GM21381 (cell line): ENCODE results near the gene WAC.
"Not testable (repeated sequence)": the region's sequence is repeated elsewhere in the genome, so short reads cannot be mapped to it uniquely, and the experiment has no call there.

Experiments used
- ATAC-seq: cut with Tn5 transposase; IDR thresholded peaks from one replicate; pipeline ENCODE4 v1.9.1; 2021; ENCODE audit warnings: mild to moderate bottlenecking, moderate library complexity; ENCODE audit not compliant: unreplicated experiment

Gene WAC

DNA sequence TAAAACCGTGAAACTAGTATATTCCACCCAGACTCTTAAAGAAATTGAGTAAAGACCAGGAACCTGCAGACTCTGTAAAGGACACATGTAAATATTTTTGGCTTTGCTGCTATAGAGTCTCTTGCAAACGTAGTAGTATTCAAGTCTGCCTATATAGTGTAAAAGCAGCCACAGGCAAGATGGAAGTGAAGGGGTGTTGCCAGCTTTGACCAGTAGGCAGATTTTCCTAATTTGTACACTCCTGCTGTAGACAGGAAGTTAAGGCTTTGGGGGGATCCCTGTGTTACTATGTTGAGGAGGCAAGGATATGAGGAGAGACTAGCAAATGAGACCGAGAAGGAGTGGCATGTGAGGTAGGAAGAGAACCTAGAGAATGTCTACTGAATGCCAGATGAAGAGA is 27.7 kb downstream of the WAC start:
- ATAC-seq = no peak

DNA sequence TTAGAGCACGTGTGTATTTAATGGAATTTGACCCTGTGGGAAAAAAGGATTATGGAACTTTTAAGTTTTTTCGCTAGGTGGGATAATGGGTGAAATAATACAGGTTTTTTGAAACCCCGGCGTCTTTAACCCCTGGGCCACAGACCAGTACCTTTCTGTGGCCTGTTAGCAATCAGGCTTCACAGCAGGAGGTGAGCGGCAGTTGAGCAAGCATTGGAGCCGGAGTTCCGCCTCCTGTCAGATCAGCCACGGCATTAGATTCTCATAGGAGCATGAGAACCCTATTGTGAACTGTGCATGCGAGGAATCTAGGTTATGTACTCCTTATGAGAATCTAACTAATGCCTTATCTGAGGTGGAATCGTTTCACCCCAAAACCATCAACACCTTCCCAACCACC is 28.6 kb downstream of the WAC start:
- ATAC-seq = no peak

GRCh38 chr10:28564905-28565304 is 32.0 kb downstream of the WAC start:
- no peak for ATAC-seq

DNA sequence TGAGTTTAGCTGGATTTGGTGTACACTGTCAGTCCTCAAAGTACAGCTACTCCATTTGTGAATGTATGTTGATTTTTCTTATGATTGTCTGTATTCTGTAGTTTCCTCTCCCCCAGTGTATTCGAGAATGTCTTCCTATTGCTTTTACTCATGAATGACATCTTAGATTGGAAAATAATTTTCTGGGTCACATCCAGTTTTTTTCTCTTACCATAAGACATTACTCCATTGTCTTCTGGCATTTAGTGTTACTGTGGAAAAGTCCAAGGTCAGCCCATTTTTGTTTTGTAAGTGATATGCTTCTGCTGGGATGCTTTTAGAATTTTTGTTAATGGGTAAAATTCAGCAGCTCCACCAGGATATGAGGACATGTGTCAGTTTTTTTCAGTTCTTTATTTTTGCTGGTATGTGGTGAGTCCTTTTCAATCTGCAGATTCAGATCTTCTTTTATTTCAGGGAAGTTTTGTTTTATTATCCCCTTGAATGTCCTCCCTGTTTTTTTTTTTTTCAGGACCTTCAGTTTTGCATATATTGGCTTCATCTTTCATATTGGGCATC is 33.6 kb downstream of the WAC start:
- ATAC-seq = no peak

- no peak for ATAC-seq
Observed at GRCh38 chr10:28569506-28570159, 36.7 kb downstream of the WAC start.

GRCh38 chr10:28570598-28570997 is 37.7 kb downstream of the WAC start:
- ATAC-seq = no peak

- no peak for ATAC-seq
Observed at GRCh38 chr10:28571265-28571664, 38.3 kb downstream of the WAC start.

DNA sequence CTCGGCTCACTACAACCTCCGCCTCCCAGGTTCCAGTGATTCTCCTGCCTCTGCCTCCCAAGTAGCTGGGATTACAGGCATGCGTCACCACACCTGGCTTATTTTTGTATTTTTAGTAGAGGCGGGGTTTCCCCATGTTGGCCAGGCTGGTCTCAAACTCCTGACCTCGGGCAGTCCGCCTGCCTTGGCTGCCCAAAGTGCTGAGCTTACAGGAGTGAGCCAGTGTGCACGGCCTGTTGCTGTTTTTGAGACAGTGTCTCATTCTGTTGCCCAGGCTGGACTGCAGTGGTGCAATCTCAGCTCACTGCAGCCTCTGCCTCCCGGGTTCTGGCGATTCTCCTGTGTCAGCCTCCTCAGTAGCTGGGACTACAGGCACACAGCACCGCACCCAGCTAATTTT is 41.3 kb downstream of the WAC start:
- not testable (repeated sequence) for ATAC-seq

GRCh38 chr10:28575852-28576251 is 42.9 kb downstream of the WAC start:
- ATAC-seq = no peak

GRCh38 chr10:28577506-28577905 is 44.6 kb downstream of the WAC start:
- no peak for ATAC-seq

DNA sequence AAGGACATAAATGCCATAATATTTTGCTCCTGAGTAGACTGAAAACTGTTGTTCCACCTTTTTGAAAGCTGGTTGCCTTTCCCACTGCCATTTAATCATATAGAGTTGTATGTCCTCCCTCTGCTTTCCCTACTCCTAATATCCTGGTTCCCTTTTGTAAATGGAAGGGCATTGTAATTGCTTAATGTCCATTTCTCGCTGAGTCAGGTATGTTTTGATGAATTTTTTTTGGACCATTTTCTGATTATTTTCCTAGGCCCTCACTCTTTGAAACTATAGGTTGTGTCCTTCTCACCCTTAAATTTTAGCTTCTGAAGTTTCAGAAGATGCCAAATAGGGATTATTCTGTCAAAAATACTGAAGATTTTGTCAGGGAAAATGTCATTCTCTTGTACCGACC is 45.5 kb downstream of the WAC start:
- ATAC-seq = no peak

DNA sequence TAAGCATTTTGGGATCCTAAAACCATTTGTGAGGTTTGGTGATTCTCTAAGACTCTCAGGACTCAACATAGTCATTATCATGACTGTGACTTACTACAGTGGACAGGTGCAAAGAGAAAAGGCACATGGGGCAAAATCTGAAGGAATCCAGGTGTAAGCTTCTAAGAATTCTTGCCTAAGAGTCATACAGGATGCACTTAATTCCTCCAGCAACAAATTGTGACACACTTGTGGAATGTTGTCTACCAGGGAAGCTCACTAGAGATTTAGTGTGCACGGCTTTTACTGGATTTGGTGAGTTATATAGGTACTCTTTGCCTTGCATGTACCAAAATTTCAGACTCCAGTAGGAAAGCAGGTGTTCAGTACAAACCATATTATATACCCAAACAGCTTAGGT is 47.9 kb downstream of the WAC start:
- no peak for ATAC-seq

- ATAC-seq = no peak
Observed at GRCh38 chr10:28581916-28582315, 49.0 kb downstream of the WAC start.

GRCh38 chr10:28585076-28585475 is 52.2 kb downstream of the WAC start:
- ATAC-seq = no peak

DNA sequence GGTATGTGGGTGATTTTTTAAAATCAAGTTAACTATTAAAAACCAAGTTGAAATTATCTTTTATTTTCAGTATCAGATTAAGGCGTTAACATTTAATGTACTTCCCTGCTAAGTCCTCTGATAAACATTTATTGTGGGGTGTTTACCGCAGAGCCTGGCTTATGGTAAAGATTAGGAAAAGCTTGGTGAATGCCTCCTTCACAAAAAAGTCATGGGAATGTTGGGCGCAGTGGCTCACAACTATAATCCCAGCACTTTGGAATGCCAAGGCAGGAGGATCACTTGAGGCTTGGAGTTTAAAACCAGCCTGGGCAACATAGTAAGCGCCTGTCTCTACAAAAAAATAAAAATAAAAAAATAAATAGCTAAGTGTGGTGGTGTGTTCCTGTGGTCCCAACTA is 53.3 kb downstream of the WAC start:
- no peak for ATAC-seq

DNA sequence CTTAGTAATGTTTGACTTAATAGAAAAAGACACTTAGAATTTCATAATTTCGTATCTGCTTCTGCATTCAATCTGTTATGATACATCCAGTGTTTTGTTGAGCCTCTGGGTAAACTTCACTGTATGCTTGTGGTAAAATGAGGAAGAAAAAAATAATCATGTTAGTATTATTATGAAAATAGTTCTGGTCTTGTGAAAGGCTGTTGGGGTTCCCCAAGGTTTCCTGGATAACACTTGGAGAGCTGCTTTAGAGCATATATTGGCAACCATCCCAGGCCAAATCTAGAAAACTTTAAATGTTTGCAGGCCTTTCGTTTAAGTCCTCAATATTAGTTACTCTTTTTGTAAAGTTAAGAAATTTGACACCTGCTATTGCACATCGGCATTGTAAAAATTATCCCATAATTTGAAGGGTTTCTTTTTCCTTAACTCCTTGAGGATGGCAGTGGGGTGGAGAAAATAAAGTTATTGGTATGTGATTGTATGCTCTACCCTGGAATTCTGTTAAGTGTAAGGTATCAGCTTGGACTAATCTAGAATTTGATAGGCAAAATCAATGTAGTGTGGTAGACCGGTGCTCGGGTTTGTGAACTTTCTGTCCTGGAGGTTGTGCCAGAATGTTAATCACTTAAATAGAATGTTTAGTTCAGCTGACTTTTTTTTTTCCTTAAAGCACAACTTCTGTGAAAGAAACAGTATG is 54.5 kb downstream of the WAC start:
- no peak for ATAC-seq

GRCh38 chr10:28587970-28588290 is 55.0 kb downstream of the WAC start:
- ATAC-seq = no peak

- no peak for ATAC-seq
Observed at GRCh38 chr10:28592953-28593352, 60.0 kb downstream of the WAC start.

- ATAC-seq = no peak
Observed at GRCh38 chr10:28593811-28594210, 60.9 kb downstream of the WAC start.

DNA sequence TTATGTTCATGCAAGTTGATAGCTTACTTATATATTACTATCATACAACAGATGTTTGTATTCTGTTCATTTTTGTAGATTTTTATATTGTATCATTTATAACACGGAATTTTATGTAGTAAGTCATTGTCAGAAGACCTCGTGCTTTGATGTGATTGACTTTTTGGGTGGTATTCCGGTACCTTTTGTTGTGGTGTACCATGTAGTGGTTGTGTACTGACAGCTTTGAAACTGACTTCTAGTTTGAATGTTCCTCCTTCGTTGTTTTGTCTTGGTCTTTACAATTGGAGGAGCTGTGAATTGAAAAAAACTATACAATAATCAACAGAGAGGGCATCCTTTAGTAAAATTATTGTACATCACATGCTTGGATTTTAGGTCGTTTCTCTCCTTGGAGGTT is 61.5 kb downstream of the WAC start:
- no peak for ATAC-seq

- no peak for ATAC-seq
Observed at GRCh38 chr10:28595613-28596012, 62.7 kb downstream of the WAC start.

GRCh38 chr10:28600056-28600455 is 67.1 kb downstream of the WAC start:
- no peak for ATAC-seq

GRCh38 chr10:28601012-28601411 is 68.1 kb downstream of the WAC start:
- ATAC-seq = no peak
